M059J (cell line): ENCODE measurements around the gene FABP6. TPM values are rescaled to one million over a fixed set of nuclear protein-coding genes. Genes with fewer than 3 reads are reported as not detected.
A peak's percentile ranks its signal among the peaks of the same experiment; 100 is the strongest.

Source experiments
- DNase-seq: peaks from one replicate; pipeline ENCODE4 v3.0.0-alpha.2; 2012; ENCODE audit warnings: low read depth
- total RNA-seq: library from RNA; depleted of rRNA; stranded (reverse); fragments of >200 nt; shearing (Covaris generic); gene quantifications from 2 replicates; pipeline ENCODE4 v1.2.3, GENCODE V29; 2014

Gene FABP6
- total RNA-seq, 1 experiment from 2014 or later = 3.0 TPM

GRCh38 chr5:160262151-160263074 is 33.1 kb downstream of the FABP6 start:
- no peak for DNase-seq

GRCh38 chr5:160263326-160263855 is 34.1 kb downstream of the FABP6 start:
- no peak for DNase-seq

- DNase-seq = no peak
Observed at GRCh38 chr5:160266044-160266443, 36.7 kb downstream of the FABP6 start.

- DNase-seq = no peak
Observed at GRCh38 chr5:160266752-160267345, 37.5 kb downstream of the FABP6 start.

GRCh38 chr5:160268121-160268520 is 38.8 kb downstream of the FABP6 start:
- DNase-seq = no peak

GRCh38 chr5:160269017-160269416 is 39.7 kb downstream of the FABP6 start:
- peak; percentile 83 for DNase-seq

GRCh38 chr5:160270704-160271103 is 41.4 kb downstream of the FABP6 start:
- DNase-seq = no peak

GRCh38 chr5:160271396-160271795 is 42.1 kb downstream of the FABP6 start:
- no peak for DNase-seq

GRCh38 chr5:160271836-160272235 is 42.5 kb downstream of the FABP6 start:
- no peak for DNase-seq

GRCh38 chr5:160272264-160272663 is 43.0 kb downstream of the FABP6 start:
- no peak for DNase-seq

GRCh38 chr5:160272889-160273288 is 43.6 kb downstream of the FABP6 start:
- DNase-seq = no peak

GRCh38 chr5:160274483-160274931 is 45.2 kb downstream of the FABP6 start:
- no peak for DNase-seq

- DNase-seq = no peak
Observed at GRCh38 chr5:160278343-160278742, 49.0 kb downstream of the FABP6 start.

- DNase-seq = no peak
Observed at GRCh38 chr5:160280384-160281095, 51.2 kb downstream of the FABP6 start.

- no peak for DNase-seq
Observed at GRCh38 chr5:160281275-160281674, 52.0 kb downstream of the FABP6 start.

- no peak for DNase-seq
Observed at GRCh38 chr5:160284291-160284873, 55.1 kb downstream of the FABP6 start.

GRCh38 chr5:160285316-160285715 is 56.0 kb downstream of the FABP6 start:
- no peak for DNase-seq

GRCh38 chr5:160286947-160287346 is 57.6 kb downstream of the FABP6 start:
- no peak for DNase-seq

GRCh38 chr5:160287378-160288051 is 58.2 kb downstream of the FABP6 start:
- DNase-seq = peak; percentile 93
